K562 (cell line): ENCODE data around the gene VLDLR. TPM values are rescaled to one million over a fixed set of nuclear protein-coding genes. Genes with fewer than 3 reads are reported as not detected.

Source experiments
- L3MBTL2 ChIP-seq: fragments of 450-650 bp; IDR thresholded peaks from 2 replicates; pipeline ENCODE4 v1.6.1; 2016; ENCODE audit warnings: mild to moderate bottlenecking, moderate library complexity
- polyA plus RNA-seq, 8 experiments: library from polyadenylated mRNA; depleted of rRNA in 4 of 8; stranded (reverse) in 5 of 8; unstranded in 3 of 8; fragments of >200 nt; fragmentation: Nextera tagmentation in 2 of 8; fragmentation: Illumina TruSeq in 1 of 8; extraction: Ambion mirVana in 2 of 8; extraction: Trizol in 1 of 8; gene quantifications; 2 replicates each; pipeline versions ENCODE4 v1.2.1 to v1.2.3, GENCODE V29; 2011 to 2014; ENCODE audit warnings: inconsistent platforms in 1 of 8, missing spikeins in 1 of 8
- total RNA-seq, 7 experiments: library from RNA; depleted of rRNA in 6 of 7; stranded (reverse); fragments of >200 nt in 6 of 7; fragmentation: Illumina TruSeq in 2 of 7; extraction: Trizol in 2 of 7; gene quantifications; 2 replicates each; pipeline versions ENCODE4 v1.2.1 to v1.2.3, GENCODE V29; 2011 to 2021; ENCODE audit warnings: low replicate concordance in 1 of 7
- TF ChIP-seq, protein P1 (sequence below): sonication (generic); formaldehyde crosslinking; IDR thresholded peaks from 2 replicates; pipeline ENCODE4 v1.8.0; 2022; ENCODE audit warnings: mild to moderate bottlenecking, missing genetic modification reagents
- TF ChIP-seq, protein P2 (sequence below): fragments of 450-650 bp; IDR thresholded peaks from 2 replicates; pipeline ENCODE4 v1.6.1; 2018; ENCODE audit warnings: mild to moderate bottlenecking, low read depth; ENCODE audit not compliant: partially characterized antibody
- TF ChIP-seq, protein P3 (sequence below): fragments of 250-450 bp; sonication (Bioruptor Pico); IDR thresholded peaks from 2 replicates; pipeline ENCODE4 v1.8.0; 2021; ENCODE audit warnings: borderline replicate concordance, mild to moderate bottlenecking, moderate library complexity; ENCODE audit not compliant: poor library complexity, severe bottlenecking

The VLDLR gene
- total and polyA plus RNA-seq, 9 of the 15 experiments (the other 6 are each of a cell fraction or from before 2014, with no cell fraction given): 0.03 to 0.58 (median 0.08) TPM

DNA sequence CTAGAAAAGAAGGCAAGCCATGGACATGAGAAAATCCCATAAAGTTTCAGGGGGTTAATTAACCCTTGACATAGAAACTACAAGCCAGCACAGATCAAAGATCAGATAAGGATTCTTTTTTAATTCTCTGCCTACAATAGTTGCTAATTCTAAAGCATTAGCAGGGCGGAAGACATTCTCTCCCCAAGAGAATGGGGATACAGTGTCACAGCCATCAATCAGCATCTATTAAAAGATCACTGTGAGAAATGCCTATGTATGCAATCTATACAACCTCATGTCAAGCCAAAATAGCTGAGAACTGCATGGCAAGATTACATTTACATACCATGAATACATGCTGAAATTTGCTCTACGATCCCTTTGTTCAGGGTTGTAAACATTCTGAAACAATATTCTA is 14.3 kb downstream of the VLDLR start (continued):
- TF ChIP-seq, protein P1, sequence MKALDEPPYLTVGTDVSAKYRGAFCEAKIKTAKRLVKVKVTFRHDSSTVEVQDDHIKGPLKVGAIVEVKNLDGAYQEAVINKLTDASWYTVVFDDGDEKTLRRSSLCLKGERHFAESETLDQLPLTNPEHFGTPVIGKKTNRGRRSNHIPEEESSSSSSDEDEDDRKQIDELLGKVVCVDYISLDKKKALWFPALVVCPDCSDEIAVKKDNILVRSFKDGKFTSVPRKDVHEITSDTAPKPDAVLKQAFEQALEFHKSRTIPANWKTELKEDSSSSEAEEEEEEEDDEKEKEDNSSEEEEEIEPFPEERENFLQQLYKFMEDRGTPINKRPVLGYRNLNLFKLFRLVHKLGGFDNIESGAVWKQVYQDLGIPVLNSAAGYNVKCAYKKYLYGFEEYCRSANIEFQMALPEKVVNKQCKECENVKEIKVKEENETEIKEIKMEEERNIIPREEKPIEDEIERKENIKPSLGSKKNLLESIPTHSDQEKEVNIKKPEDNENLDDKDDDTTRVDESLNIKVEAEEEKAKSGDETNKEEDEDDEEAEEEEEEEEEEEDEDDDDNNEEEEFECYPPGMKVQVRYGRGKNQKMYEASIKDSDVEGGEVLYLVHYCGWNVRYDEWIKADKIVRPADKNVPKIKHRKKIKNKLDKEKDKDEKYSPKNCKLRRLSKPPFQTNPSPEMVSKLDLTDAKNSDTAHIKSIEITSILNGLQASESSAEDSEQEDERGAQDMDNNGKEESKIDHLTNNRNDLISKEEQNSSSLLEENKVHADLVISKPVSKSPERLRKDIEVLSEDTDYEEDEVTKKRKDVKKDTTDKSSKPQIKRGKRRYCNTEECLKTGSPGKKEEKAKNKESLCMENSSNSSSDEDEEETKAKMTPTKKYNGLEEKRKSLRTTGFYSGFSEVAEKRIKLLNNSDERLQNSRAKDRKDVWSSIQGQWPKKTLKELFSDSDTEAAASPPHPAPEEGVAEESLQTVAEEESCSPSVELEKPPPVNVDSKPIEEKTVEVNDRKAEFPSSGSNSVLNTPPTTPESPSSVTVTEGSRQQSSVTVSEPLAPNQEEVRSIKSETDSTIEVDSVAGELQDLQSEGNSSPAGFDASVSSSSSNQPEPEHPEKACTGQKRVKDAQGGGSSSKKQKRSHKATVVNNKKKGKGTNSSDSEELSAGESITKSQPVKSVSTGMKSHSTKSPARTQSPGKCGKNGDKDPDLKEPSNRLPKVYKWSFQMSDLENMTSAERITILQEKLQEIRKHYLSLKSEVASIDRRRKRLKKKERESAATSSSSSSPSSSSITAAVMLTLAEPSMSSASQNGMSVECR (CRISPR knock-in tag): no peak
- TF ChIP-seq, protein P2, sequence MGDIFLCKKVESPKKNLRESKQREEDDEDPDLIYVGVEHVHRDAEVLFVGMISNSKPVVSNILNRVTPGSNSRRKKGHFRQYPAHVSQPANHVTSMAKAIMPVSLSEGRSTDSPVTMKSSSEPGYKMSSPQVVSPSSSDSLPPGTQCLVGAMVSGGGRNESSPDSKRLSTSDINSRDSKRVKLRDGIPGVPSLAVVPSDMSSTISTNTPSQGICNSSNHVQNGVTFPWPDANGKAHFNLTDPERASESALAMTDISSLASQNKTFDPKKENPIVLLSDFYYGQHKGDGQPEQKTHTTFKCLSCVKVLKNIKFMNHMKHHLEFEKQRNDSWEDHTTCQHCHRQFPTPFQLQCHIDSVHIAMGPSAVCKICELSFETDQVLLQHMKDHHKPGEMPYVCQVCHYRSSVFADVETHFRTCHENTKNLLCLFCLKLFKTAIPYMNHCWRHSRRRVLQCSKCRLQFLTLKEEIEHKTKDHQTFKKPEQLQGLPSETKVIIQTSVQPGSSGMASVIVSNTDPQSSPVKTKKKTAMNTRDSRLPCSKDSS: no peak
- no peak for TF ChIP-seq L3MBTL2
- TF ChIP-seq, protein P3, sequence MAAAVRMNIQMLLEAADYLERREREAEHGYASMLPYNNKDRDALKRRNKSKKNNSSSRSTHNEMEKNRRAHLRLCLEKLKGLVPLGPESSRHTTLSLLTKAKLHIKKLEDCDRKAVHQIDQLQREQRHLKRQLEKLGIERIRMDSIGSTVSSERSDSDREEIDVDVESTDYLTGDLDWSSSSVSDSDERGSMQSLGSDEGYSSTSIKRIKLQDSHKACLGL (CRISPR knock-in tag): no peak
